SIG-M5 treated with dmso at 0.1 percent for 504 hours (cell line): ENCODE results near the gene NRCAM.

Experiments
- DNase-seq: peaks from one replicate; lab custom pipeline; 2025; ENCODE audit not compliant: unreplicated experiment; lab: John Stamatoyannopoulos, UW

The NRCAM gene

GRCh38 chr7:108167460-108167859 lies 288.8 kb downstream of the NRCAM start:
- DNase-seq, result no peak

- DNase-seq, result no peak
Observed at GRCh38 chr7:108166687-108167086, 289.5 kb downstream of the NRCAM start.

GRCh38 chr7:108165723-108166122 lies 290.5 kb downstream of the NRCAM start:
- no peak for DNase-seq

GRCh38 chr7:108164946-108165345 lies 291.3 kb downstream of the NRCAM start:
- no peak for DNase-seq

- no peak for DNase-seq
Observed at GRCh38 chr7:108164342-108164741, 291.9 kb downstream of the NRCAM start.

GRCh38 chr7:108158776-108159175 lies 297.5 kb downstream of the NRCAM start:
- DNase-seq, result no peak

- DNase-seq, result no peak
Observed at GRCh38 chr7:108157606-108158335, 298.5 kb downstream of the NRCAM start.

- no peak for DNase-seq
Observed at GRCh38 chr7:108156897-108157605, 299.2 kb downstream of the NRCAM start.

GRCh38 chr7:108152198-108152597 lies 304.0 kb downstream of the NRCAM start:
- DNase-seq, result no peak

- no peak for DNase-seq
Observed at GRCh38 chr7:108149908-108150307, 306.3 kb downstream of the NRCAM start.

GRCh38 chr7:108149119-108149518 lies 307.1 kb downstream of the NRCAM start:
- no peak for DNase-seq

GRCh38 chr7:108147031-108147563 lies 309.1 kb downstream of the NRCAM start:
- DNase-seq, result no peak

GRCh38 chr7:108146070-108146842 lies 310.0 kb downstream of the NRCAM start:
- DNase-seq, result peak; percentile 62

- DNase-seq, result no peak
Observed at GRCh38 chr7:108145401-108145800, 310.8 kb downstream of the NRCAM start.

- no peak for DNase-seq
Observed at GRCh38 chr7:108144931-108145330, 311.3 kb downstream of the NRCAM start.

GRCh38 chr7:108143658-108144420 lies 312.4 kb downstream of the NRCAM start:
- no peak for DNase-seq

GRCh38 chr7:108142675-108143259 lies 313.5 kb downstream of the NRCAM start:
- no peak for DNase-seq

- no peak for DNase-seq
Observed at GRCh38 chr7:108142180-108142579, 314.1 kb downstream of the NRCAM start.

GRCh38 chr7:108140671-108141070 lies 315.6 kb downstream of the NRCAM start:
- DNase-seq, result no peak

- no peak for DNase-seq
Observed at GRCh38 chr7:108138911-108139310, 317.3 kb downstream of the NRCAM start.
